Esophagus squamous epithelium (tissue), 5 donors: Measurements from ENCODE around the gene TMEM190. TPM values are rescaled to one million over a fixed set of nuclear protein-coding genes. Genes with fewer than 3 reads are reported as not detected.

Experiments used
- DNase-seq: peaks from one replicate; lab custom pipeline; 2025; lab: John Stamatoyannopoulos, UW
- H3K27ac ChIP-seq, 4 donors: fragments of 200-600 bp; sonication (generic); one replicate each; pipeline ENCODE4 v1.5.1; 2016 to 2019; ENCODE audit warnings: mild to moderate bottlenecking in 1 of 4
- H3K27me3 ChIP-seq, 4 donors: fragments of 200-600 bp; sonication (generic); 1 replicate in 3 of 4; 2 replicates in 1 of 4; pipeline versions ENCODE4 v1.5.1 to v1.6.0; 2017 to 2021; ENCODE audit warnings: antibody characterized with exemption in 1 of 4
- H3K36me3 ChIP-seq, 3 donors: fragments of 200-600 bp; sonication (generic); one replicate each; pipeline ENCODE4 v1.5.1; 2016 to 2019
- H3K4me1 ChIP-seq, 3 donors: fragments of 200-600 bp; sonication (generic); one replicate each; pipeline ENCODE4 v1.5.1; 2017 to 2019
- H3K4me3 ChIP-seq, 4 donors: fragments of 200-600 bp; sonication (generic); 1 replicate in 3 of 4; 2 replicates in 1 of 4; pipeline ENCODE4 v1.5.1; 2016 to 2019; ENCODE audit warnings: mild to moderate bottlenecking in 2 of 4, moderate library complexity in 1 of 4
- H3K9me3 ChIP-seq, 3 donors: fragments of 200-600 bp; sonication (generic); one replicate each; pipeline ENCODE4 v1.5.1; 2016 to 2019
- POLR2A ChIP-seq, 4 donors: fragments of 450-650 bp; IDR thresholded peaks; one replicate each; pipeline ENCODE4 v1.6.1; 2017; ENCODE audit warnings: antibody characterized with exemption in 4 of 4, mild to moderate bottlenecking in 4 of 4, moderate library complexity in 3 of 4
- WGBS, 2 donors: methylation state at CpG; one replicate each; pipeline ENCODE4 v1.1.5; 2018; 5-methylcytosine and 5-hydroxymethylcytosine counted together
- intact Hi-C: fragments of 100-400 bp; cut with DNase I; formaldehyde crosslinking; loops from one replicate; pipeline ENCODE4 v1.15.0; 2022
- total RNA-seq, 4 donors: library from RNA; depleted of rRNA; stranded (reverse); fragments of >200 nt; gene quantifications; one replicate each; pipeline ENCODE4 v1.1.0, GENCODE V29; 2016
- TF ChIP-seq, protein P1 (sequence below), 6 experiments: fragments of 450-650 bp in 4 of 6; fragments of 200-600 bp in 2 of 6; sonication (generic) in 2 of 6; IDR thresholded peaks; one replicate each; pipeline ENCODE4 v1.5.1; 2016 to 2019; ENCODE audit warnings: antibody characterized with exemption in 6 of 6, mild to moderate bottlenecking in 4 of 6, moderate library complexity in 4 of 6
- donor health status: DM: yes; HTN: yes; CAD: no.

The TMEM190 gene
- total RNA-seq, 4 donors from 2014 or later, result not detected

DNA sequence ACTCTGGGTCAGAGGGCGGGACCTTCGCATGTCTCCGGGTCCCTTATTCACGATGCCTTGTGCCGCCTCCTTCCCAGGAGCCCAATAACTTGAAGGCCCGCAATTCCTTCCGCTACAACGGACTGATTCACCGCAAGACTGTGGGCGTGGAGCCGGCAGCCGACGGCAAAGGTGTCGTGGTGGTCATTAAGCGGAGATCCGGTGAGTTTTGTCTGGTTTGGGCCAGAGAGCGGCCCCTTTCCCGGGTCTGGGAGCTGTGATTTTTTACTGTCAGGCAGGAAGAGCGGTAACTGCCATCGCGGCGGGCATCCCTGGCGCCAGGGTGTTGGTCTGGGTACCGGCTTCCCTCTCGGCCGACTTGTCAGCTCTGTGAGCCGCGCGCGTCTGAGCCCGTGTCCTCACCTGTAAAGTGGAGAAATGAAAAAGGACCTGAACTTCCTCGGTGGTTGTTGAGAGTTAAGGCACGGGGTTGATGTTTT is 9.9 kb downstream of the TMEM190 start:
- intact Hi-C loops, result no loop called here
- peak overlapping the region; percentile 86 to 97 (median 93) for H3K27ac ChIP-seq
- no peak for DNase-seq
- TF ChIP-seq, protein P1, sequence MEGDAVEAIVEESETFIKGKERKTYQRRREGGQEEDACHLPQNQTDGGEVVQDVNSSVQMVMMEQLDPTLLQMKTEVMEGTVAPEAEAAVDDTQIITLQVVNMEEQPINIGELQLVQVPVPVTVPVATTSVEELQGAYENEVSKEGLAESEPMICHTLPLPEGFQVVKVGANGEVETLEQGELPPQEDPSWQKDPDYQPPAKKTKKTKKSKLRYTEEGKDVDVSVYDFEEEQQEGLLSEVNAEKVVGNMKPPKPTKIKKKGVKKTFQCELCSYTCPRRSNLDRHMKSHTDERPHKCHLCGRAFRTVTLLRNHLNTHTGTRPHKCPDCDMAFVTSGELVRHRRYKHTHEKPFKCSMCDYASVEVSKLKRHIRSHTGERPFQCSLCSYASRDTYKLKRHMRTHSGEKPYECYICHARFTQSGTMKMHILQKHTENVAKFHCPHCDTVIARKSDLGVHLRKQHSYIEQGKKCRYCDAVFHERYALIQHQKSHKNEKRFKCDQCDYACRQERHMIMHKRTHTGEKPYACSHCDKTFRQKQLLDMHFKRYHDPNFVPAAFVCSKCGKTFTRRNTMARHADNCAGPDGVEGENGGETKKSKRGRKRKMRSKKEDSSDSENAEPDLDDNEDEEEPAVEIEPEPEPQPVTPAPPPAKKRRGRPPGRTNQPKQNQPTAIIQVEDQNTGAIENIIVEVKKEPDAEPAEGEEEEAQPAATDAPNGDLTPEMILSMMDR (IDR thresholded peaks at IDR 0.05), result no peak
- TF ChIP-seq POLR2A (IDR thresholded peaks at IDR 0.05), result no peak
- no peaks in the 10 kb centered on the region for H3K9me3 ChIP-seq
- H3K4me1 ChIP-seq, result peaks cover 34 to 80% (median 62%) of the 10 kb centered on the region in 3 donors
- H3K4me3 ChIP-seq, result peak overlapping the region; percentile 74 to 97 (median 88)
- WGBS, 2 donors, result 0% methylated on average over 2 of the region's 33 CpGs; no CpG with 5 or more reads in 1 of the 2 donors
- peaks cover 6 to 52% (median 22%) of the 10 kb centered on the region in 3 donors for H3K36me3 ChIP-seq
- H3K27me3 ChIP-seq, result no peaks in the 10 kb centered on the region

DNA sequence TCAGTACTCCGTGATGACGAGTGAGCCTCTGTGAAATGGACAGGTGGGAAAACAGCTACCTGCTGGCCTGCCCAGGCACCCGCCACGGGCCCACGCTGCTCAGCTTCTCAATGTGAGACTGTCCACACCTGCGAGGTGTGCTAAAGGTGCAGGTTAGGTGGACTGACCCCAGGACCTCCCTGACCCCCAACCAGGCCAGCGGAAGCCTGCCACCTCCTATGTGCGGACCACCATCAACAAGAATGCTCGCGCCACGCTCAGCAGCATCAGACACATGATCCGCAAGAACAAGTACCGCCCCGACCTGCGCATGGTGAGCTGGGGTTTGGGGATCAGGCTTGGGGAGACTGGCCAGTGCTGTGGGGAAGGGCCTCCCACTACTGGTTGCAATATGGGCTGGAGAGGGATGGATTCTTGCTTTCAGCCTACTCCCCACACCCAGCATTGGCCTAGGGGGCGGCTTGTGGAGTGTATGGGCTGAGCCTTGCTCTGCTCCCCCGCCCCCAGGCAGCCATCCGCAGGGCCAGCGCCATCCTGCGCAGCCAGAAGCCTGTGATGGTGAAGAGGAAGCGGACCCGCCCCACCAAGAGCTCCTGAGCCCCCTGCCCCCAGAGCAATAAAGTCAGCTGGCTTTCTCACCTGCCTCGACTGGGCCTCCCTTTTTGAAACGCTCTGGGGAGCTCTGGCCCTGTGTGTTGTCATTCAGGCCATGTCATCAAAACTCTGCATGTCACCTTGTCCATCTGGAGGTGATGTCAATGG is 11.3 kb downstream of the TMEM190 start:
- Histone ChIP-seq H3K27ac (peak overlapping the region in 2 of 4 donors; percentile 94 to 97), H3K9me3 (no peaks in the 10 kb centered on the region), H3K36me3 (peaks cover 6 to 52% (median 22%) of the 10 kb centered on the region in 3 donors), H3K4me3 (peak overlapping the region; percentile 74 to 97 (median 88)), H3K4me1 (peaks cover 34 to 85% (median 60%) of the 10 kb centered on the region in 3 donors), H3K27me3 (no peaks in the 10 kb centered on the region)
- no peak for DNase-seq
- intact Hi-C loops, result no loop called here
- WGBS, 2 donors, result 58 to 59% methylated on average over 2 to 8 of the region's 24 CpGs
- TF ChIP-seq, protein P1 (IDR thresholded peaks at IDR 0.05), result no peak
- TF ChIP-seq POLR2A (IDR thresholded peaks at IDR 0.05), result no peak

DNA sequence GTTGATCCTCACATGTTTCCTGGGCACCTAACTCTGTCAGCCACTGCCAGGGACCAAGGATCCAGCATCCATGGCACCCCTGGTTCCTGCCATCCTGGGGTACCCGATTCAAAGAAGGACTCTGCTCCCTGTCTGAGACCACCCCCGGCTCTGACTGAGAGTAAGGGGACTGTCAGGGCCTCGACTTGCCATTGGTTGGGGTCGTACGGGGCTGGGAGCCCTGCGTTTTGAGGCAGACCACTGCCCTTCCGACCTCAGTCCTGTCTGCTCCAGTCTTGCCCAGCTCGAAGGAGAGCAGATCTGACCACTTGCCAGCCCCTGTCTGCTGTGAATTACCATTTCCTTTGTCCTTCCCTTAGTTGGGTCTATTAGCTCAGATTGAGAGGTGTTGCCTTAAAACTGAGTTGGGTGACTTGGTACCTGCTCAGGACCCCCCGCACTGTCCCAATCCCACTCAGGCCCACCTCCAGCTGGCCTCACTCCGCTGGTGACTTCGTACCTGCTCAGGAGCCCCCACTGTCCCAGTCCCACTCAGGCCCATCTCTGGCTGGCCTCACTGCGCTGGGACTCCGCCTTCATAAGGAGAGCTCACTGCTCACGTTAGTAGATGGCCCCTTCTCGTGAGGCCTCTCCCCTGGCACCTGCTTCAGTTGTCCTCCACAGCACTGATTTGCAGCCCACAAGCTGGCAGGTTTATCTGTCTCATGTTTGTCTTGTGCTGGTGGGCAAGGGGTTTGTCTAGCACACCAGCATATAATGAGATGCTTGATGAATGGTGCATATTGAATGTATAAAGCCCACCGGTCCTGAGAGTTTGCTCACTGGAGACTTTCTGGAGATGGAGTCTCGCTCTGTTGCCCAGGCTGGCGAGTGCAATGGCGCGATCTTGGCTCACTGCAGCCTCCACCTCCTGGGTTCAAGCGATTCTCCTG is 13.0 kb downstream of the TMEM190 start:
- H3K36me3 ChIP-seq, result peaks cover 6 to 52% (median 22%) of the 10 kb centered on the region in 3 donors
- peaks cover 27 to 72% (median 51%) of the 10 kb centered on the region in 3 donors for H3K4me1 ChIP-seq
- DNase-seq, result no peak
- peak overlapping the region in 1 of 4 donors; percentile 34 for H3K27ac ChIP-seq
- H3K27me3 ChIP-seq, result no peaks in the 10 kb centered on the region
- H3K4me3 ChIP-seq, result no peak overlapping the region
- TF ChIP-seq POLR2A (IDR thresholded peaks at IDR 0.05), result no peak
- TF ChIP-seq, protein P1 (IDR thresholded peaks at IDR 0.05), result no peak
- WGBS, 2 donors, result 79 to 82% methylated on average over 16 to 20 of the region's 21 CpGs
- no peaks in the 10 kb centered on the region for H3K9me3 ChIP-seq
- intact Hi-C loops, result no loop called here

DNA sequence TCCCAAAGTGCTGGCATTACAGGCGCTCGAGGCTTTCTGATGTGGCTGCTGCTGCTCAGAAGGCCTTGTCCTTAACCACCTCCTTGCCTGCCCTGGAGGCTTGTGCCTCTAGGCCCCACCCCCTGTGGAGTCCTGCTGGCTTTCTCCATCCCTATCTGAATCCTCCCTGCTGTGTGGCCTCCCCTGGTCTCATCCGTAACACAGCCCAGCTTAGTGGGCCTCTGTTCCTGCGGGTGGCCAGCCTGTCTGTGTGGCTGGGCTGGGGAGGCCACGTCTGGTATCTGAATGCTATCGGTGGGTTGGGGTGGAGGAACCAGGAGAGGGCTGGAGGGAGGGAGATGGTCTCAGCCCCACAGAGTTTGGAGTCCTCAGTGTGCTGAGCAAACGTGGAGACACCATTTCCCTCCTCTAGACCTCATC is 13.8 kb downstream of the TMEM190 start:
- TF ChIP-seq, protein P1 (IDR thresholded peaks at IDR 0.05), result no peak
- TF ChIP-seq POLR2A (IDR thresholded peaks at IDR 0.05), result no peak
- no peaks in the 10 kb centered on the region for H3K27me3 ChIP-seq
- intact Hi-C loops, result no loop called here
- H3K9me3 ChIP-seq, result no peaks in the 10 kb centered on the region
- DNase-seq, result no peak
- H3K27ac ChIP-seq, result peak overlapping the region in 1 of 4 donors; percentile 33
- peaks cover 23 to 66% (median 46%) of the 10 kb centered on the region in 3 donors for H3K4me1 ChIP-seq
- H3K4me3 ChIP-seq, result no peak overlapping the region
- WGBS, 2 donors, result 33 to 66% methylated on average over 1 to 4 of the region's 7 CpGs
- H3K36me3 ChIP-seq, result peaks cover 6 to 52% (median 22%) of the 10 kb centered on the region in 3 donors
